H9 (cell line): Measurements from ENCODE around the gene CBR3. TPM values are rescaled to one million over a fixed set of nuclear protein-coding genes. Genes with fewer than 3 reads are reported as not detected.
A peak's percentile ranks its signal among the peaks of the same experiment; 100 is the strongest.

Source experiments
- DNase-seq: peaks from one replicate; pipeline ENCODE4 v3.0.0-alpha.2; 2017
- H2AFZ ChIP-seq: one replicate; pipeline ENCODE4 v1.6.1; 2013; ENCODE audit warnings: mild to moderate bottlenecking, low read length, control low read depth, moderate library complexity
- H2AK5ac ChIP-seq: 2 replicates; pipeline ENCODE4 v1.6.1; 2013; ENCODE audit warnings: low read length, control low read depth, mixed read lengths; ENCODE audit not compliant: insufficient read length
- H2BK120ac ChIP-seq: one replicate; pipeline ENCODE4 v1.6.1; 2013; ENCODE audit warnings: low read depth, mild to moderate bottlenecking, low read length, control low read depth, inconsistent platforms; ENCODE audit not compliant: poor library complexity, severe bottlenecking
- H2BK12ac ChIP-seq: 2 replicates; pipeline ENCODE4 v1.6.1; 2013; ENCODE audit warnings: low read length, control low read depth, mixed read lengths, low read depth; ENCODE audit not compliant: insufficient read length
- H2BK15ac ChIP-seq: 2 replicates; pipeline ENCODE4 v1.6.1; 2013; ENCODE audit warnings: low read depth, low read length, control low read depth
- H2BK20ac ChIP-seq: one replicate; pipeline ENCODE4 v1.6.1; 2013; ENCODE audit warnings: low read depth, mild to moderate bottlenecking, low read length, control low read depth, inconsistent platforms; ENCODE audit not compliant: poor library complexity, severe bottlenecking
- H2BK5ac ChIP-seq: 2 replicates; pipeline ENCODE4 v1.6.1; 2013; ENCODE audit warnings: low read length, control low read depth, mixed read lengths; ENCODE audit not compliant: insufficient read length
- H3K14ac ChIP-seq: 2 replicates; pipeline ENCODE4 v1.6.1; 2013; ENCODE audit warnings: low read length, control low read depth; ENCODE audit not compliant: insufficient read depth
- H3K18ac ChIP-seq: 2 replicates; pipeline ENCODE4 v1.6.1; 2013; ENCODE audit warnings: low read depth, mild to moderate bottlenecking, mixed read lengths, low read length, control low read depth; ENCODE audit not compliant: insufficient read length
- H3K23ac ChIP-seq: 2 replicates; pipeline ENCODE4 v1.6.1; 2013; ENCODE audit warnings: low read length, control low read depth, mixed read lengths, low read depth; ENCODE audit not compliant: insufficient read length
- H3K23me2 ChIP-seq: 2 replicates; pipeline ENCODE4 v1.6.1; 2013; ENCODE audit warnings: low read depth, mild to moderate bottlenecking, mixed read lengths, low read length, control low read depth; ENCODE audit not compliant: insufficient read length, poor library complexity, severe bottlenecking
- H3K27ac ChIP-seq: 2 replicates; pipeline ENCODE4 v1.5.1; 2013; ENCODE audit warnings: low read length, control low read depth, mixed read lengths, low read depth; ENCODE audit not compliant: insufficient read length
- H3K27me3 ChIP-seq: 2 replicates; pipeline ENCODE4 v1.6.1; 2013; ENCODE audit warnings: low read length, control low read depth, inconsistent platforms; ENCODE audit not compliant: insufficient read depth
- H3K4ac ChIP-seq: 2 replicates; pipeline ENCODE4 v1.6.1; 2013; ENCODE audit warnings: low read depth, mild to moderate bottlenecking, control low read depth, inconsistent platforms, low read length, moderate library complexity
- H3K4me1 ChIP-seq: 2 replicates; pipeline ENCODE4 v1.6.1; 2013; ENCODE audit warnings: low read length, control low read depth, inconsistent platforms; ENCODE audit not compliant: insufficient read depth
- H3K4me2 ChIP-seq: 2 replicates; pipeline ENCODE4 v1.6.1; 2013; ENCODE audit warnings: low read length, control low read depth, mixed read lengths; ENCODE audit not compliant: insufficient read length, insufficient read depth
- H3K56ac ChIP-seq: 2 replicates; pipeline ENCODE4 v1.6.1; 2013; ENCODE audit warnings: low read depth, mild to moderate bottlenecking, mixed read lengths, low read length, control low read depth; ENCODE audit not compliant: insufficient read length
- H3K79me1 ChIP-seq: 2 replicates; pipeline ENCODE4 v1.6.1; 2013; ENCODE audit warnings: low read depth, mild to moderate bottlenecking, moderate library complexity, low read length, control low read depth, inconsistent platforms; ENCODE audit not compliant: insufficient read depth, poor library complexity, severe bottlenecking
- H3K79me2 ChIP-seq: 2 replicates; pipeline ENCODE4 v1.6.1; 2013; ENCODE audit warnings: low read length, control low read depth, inconsistent platforms; ENCODE audit not compliant: insufficient read depth
- H3K9ac ChIP-seq: 2 replicates; pipeline ENCODE4 v1.6.1; 2013; ENCODE audit warnings: low read length, control low read depth, mixed read lengths; ENCODE audit not compliant: insufficient read length; ENCODE audit errors: extremely low read depth
- H3K9me3 ChIP-seq: one replicate; pipeline ENCODE4 v1.6.1; 2013; ENCODE audit warnings: low read depth, low read length, inconsistent platforms; ENCODE audit not compliant: control insufficient read depth
- H3T11ph ChIP-seq: one replicate; pipeline ENCODE4 v1.6.1; 2013; ENCODE audit warnings: mild to moderate bottlenecking, low read length, control low read depth, inconsistent platforms
- H4K20me1 ChIP-seq: one replicate; pipeline ENCODE4 v1.6.1; 2013; ENCODE audit not compliant: control insufficient read depth, insufficient read length, insufficient read depth
- H4K5ac ChIP-seq: 2 replicates; pipeline ENCODE4 v1.6.1; 2013; ENCODE audit warnings: low read depth, mild to moderate bottlenecking, mixed read lengths, low read length, control low read depth; ENCODE audit not compliant: insufficient read length
- H4K8ac ChIP-seq: replicated peaks from 2 replicates; pipeline ENCODE4 v1.6.1; 2013; ENCODE audit warnings: low read length, control low read depth, mixed read lengths, low read depth; ENCODE audit not compliant: insufficient read length
- H4K91ac ChIP-seq: 2 replicates; pipeline ENCODE4 v1.6.1; 2013; ENCODE audit warnings: low read depth, mild to moderate bottlenecking, moderate library complexity, mixed read lengths, low read length, control low read depth; ENCODE audit not compliant: insufficient read length
- H3K27ac Mint-ChIP-seq, 3 experiments: 2 replicates in 2 of 3; 3 replicates in 1 of 3; pipeline ENCODE4 v1.8.0; 2020 to 2021; ENCODE audit warnings: mixed read lengths in 3 of 3, mild to moderate bottlenecking in 1 of 3, moderate library complexity in 1 of 3
- H3K27me3 Mint-ChIP-seq: 2 replicates; pipeline ENCODE4 v1.8.0; 2021; ENCODE audit warnings: low read depth, mild to moderate bottlenecking, moderate library complexity, mixed read lengths
- H3K36me3 Mint-ChIP-seq, 3 experiments: 2 replicates in 2 of 3; 3 replicates in 1 of 3; pipeline ENCODE4 v1.8.0; 2020 to 2021; ENCODE audit warnings: low read depth in 3 of 3, mixed read lengths in 3 of 3; ENCODE audit not compliant: insufficient read depth in 1 of 3
- H3K4me1 Mint-ChIP-seq, 2 experiments: 2 replicates each; pipeline ENCODE4 v1.8.0; 2020; ENCODE audit warnings: mixed read lengths in 2 of 2
- H3K4me3 Mint-ChIP-seq, 2 experiments: 2 replicates in 1 of 2; 3 replicates in 1 of 2; pipeline ENCODE4 v1.8.0; 2020 to 2021; ENCODE audit warnings: mild to moderate bottlenecking in 2 of 2, mixed read lengths in 2 of 2, moderate library complexity in 1 of 2
- H3K9me3 Mint-ChIP-seq, 2 experiments: 2 replicates in 1 of 2; 3 replicates in 1 of 2; pipeline ENCODE4 v1.8.0; 2020; ENCODE audit warnings: mild to moderate bottlenecking in 2 of 2, mixed read lengths in 2 of 2, moderate library complexity in 1 of 2
- CTCF ChIP-seq: fragments of 200-600 bp; sonication (generic); conservative IDR thresholded peaks from 3 replicates; pipeline ENCODE4 v1.8.0; 2021; ENCODE audit warnings: antibody characterized with exemption, mild to moderate bottlenecking
- WGBS: extraction: QIAGEN DNeasy Blood & Tissue Kit; methylation state at CpG from one replicate; pipeline ENCODE4 v1.1.7; 2013; ENCODE audit warnings: missing lambda C conversion rate, low lambda C conversion rate, mixed read lengths; ENCODE audit not compliant: insufficient read length; ENCODE audit errors: extremely low coverage; 5-methylcytosine and 5-hydroxymethylcytosine counted together
- total RNA-seq: library from RNA; stranded (reverse); gene quantifications from 2 replicates; pipeline ENCODE4 v1.2.1, GENCODE V29; 2021

CBR3 gene
- total RNA-seq, 1 experiment from 2014 or later, result 2.4 TPM

DNA sequence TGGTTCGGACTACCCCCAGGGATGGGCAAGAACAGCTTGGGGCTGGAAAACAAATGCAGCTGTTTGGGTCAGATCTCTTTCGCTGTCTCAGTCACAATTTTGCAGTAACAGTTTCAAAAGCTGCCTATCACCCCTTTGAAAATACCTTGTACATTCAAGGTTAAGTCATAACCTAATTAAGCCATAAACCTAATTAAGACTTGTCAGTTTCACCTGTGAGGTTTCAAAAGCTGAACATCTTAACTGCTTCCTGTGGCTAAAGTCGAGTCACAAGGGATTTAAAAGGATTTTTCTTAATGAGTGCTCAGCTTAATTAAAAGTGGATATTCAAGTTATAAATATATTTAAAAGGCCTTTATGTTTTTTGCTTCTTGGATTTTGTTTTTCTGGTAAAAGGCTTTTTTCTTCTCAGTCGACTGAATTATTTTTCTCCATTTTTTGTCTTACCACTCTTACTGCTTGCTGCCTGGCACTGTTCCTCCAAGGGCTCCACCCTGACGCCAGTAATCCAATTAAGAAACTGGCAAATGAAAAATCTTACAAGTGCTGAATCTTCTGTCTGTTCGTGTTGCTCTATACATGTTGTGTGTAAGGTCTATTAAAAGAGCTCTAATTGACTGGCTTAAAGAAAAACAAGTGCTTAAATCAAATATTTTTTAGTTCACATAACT is 33.8 kb upstream of the CBR3 start:
- Mint-ChIP-seq H3K4me3 (no peak overlapping the region), H3K27ac (peak overlapping the region in 2 of 3 experiments; percentile 87 to 99; a peak in 3 of 7 replicates), H3K27me3 (no peaks in the 10 kb centered on the region; the same call in 1 of the 2 replicates), H3K9me3 (peaks cover 8 to 14% of the 10 kb centered on the region in 2 experiments), H3K4me1 (peaks cover 79 to 84% of the 10 kb centered on the region in 2 experiments), H3K36me3 (peaks cover 8 to 12% (median 9%) of the 10 kb centered on the region in 3 experiments)
- no CpG with 5 or more reads among the region's 6 CpGs for WGBS
- H3K23ac ChIP-seq, result no peak overlapping the region
- H3K27ac ChIP-seq, result peak overlapping the region; percentile 78
- no peak overlapping the region for H2BK12ac ChIP-seq
- no peak overlapping the region for H2BK5ac ChIP-seq
- no peak for TF ChIP-seq CTCF
- DNase-seq, result no peak
- H3K79me2 ChIP-seq, result peaks cover 3% of the 10 kb centered on the region; the same call in 1 of the 2 replicates
- no peaks in the 10 kb centered on the region for H3K79me1 ChIP-seq
- H3K9me3 ChIP-seq, result no peaks in the 10 kb centered on the region
- H3K18ac ChIP-seq, result no peak overlapping the region
- no peak overlapping the region for H3K9ac ChIP-seq
- no peaks in the 10 kb centered on the region for H3K27me3 ChIP-seq
- 0 out of 2 replicates have a peak overlapping the region, but pooled peaks have one; percentile 46 for H3K14ac ChIP-seq
- H2BK20ac ChIP-seq, result peak overlapping the region; percentile 99
- no peak overlapping the region for H3K56ac ChIP-seq
- H3K23me2 ChIP-seq, result peaks cover 8% of the 10 kb centered on the region
- peak overlapping the region; percentile 47 for H3T11ph ChIP-seq
- H3K4me1 ChIP-seq, result peaks cover 11% of the 10 kb centered on the region; the same call in 1 of the 2 replicates
- no peak overlapping the region for H2AFZ ChIP-seq
- no peaks in the 10 kb centered on the region for H4K20me1 ChIP-seq
- H2AK5ac ChIP-seq, result no peak overlapping the region
- H2BK15ac ChIP-seq, result 0 out of 2 replicates have a peak overlapping the region, but pooled peaks have one; percentile 31
- no peak overlapping the region for H4K91ac ChIP-seq
- H2BK120ac ChIP-seq, result no peak overlapping the region
- H3K4me2 ChIP-seq, result no peak overlapping the region
- H3K4ac ChIP-seq, result no peak overlapping the region; the same call in 1 of the 2 replicates
- no peak overlapping the region for H4K5ac ChIP-seq
- no peak overlapping the region for H4K8ac ChIP-seq
